GM12878 (cell line): Measurements from ENCODE around the gene TESK2.

Experiments used
- EP300 ChIP-seq, 2 experiments: fragments of 150-350 bp in 1 of 2; IDR thresholded peaks; 2 replicates each; pipeline ENCODE4 v1.6.1; 2011 to 2012; ENCODE audit warnings: low read depth in 2 of 2, low read length in 2 of 2, borderline replicate concordance in 1 of 2, improper control_type of control experiment in 1 of 2, inconsistent platforms in 1 of 2; ENCODE audit not compliant: control insufficient read depth in 1 of 2
- HDAC2 ChIP-seq: fragments of 200-600 bp; sonication (generic); IDR thresholded peaks from 2 replicates; pipeline ENCODE4 v1.6.1; 2017
- MYC ChIP-seq: IDR thresholded peaks from 2 replicates; pipeline ENCODE4 v1.6.1; 2011; ENCODE audit warnings: mild to moderate bottlenecking, low read length, moderate library complexity, inconsistent platforms; ENCODE audit not compliant: insufficient read depth, insufficient replicate concordance, insufficient read length, severe bottlenecking
- POLR2AphosphoS5 ChIP-seq: IDR thresholded peaks from 2 replicates; pipeline ENCODE4 v1.6.1; 2011; ENCODE audit warnings: mild to moderate bottlenecking, low read length, inconsistent platforms
- SIX5 ChIP-seq: IDR thresholded peaks from 2 replicates; pipeline ENCODE4 v1.6.1; 2011; ENCODE audit warnings: mild to moderate bottlenecking, low read depth, low read length, moderate library complexity; ENCODE audit not compliant: severe bottlenecking
- TAF1 ChIP-seq: IDR thresholded peaks from 2 replicates; pipeline ENCODE4 v1.6.1; 2011; ENCODE audit warnings: mild to moderate bottlenecking, low read depth, low read length, borderline replicate concordance
- USF2 ChIP-seq: IDR thresholded peaks from 2 replicates; pipeline ENCODE4 v1.6.1; 2011; ENCODE audit warnings: low read depth, low read length, improper control_type of control experiment, borderline replicate concordance

- TF ChIP-seq HDAC2 (no peak), SIX5 (no peak), USF2 (no peak), EP300 (IDR thresholded peaks at IDR 0.05; ENCODE audit: borderline replicate concordance in 1 of 2, control insufficient read depth in 1 of 2, low read depth in 2 of 2, low read length in 2 of 2) (no peak), TAF1 (no peak), POLR2AphosphoS5 (no peak), MYC (no peak)
Measured at GRCh38 chr1:45385302-45385701, 105.7 kb downstream of the TESK2 start.
